WI38 (cell line): ENCODE results near the gene PLD1.
"Not testable (repeated sequence)": the region's sequence is repeated elsewhere in the genome, so short reads cannot be mapped to it uniquely, and the experiment has no call there.

ENCODE experiments used
- H3K4me3 ChIP-seq: 2 replicates; pipeline ENCODE4 v1.5.1; 2011; ENCODE audit warnings: low read depth, mild to moderate bottlenecking, control low read depth, low read length
- CTCF ChIP-seq: IDR thresholded peaks from 2 replicates; pipeline ENCODE4 v1.5.1; 2012; ENCODE audit warnings: low read depth, mild to moderate bottlenecking, control low read depth, low read length

PLD1 gene

GRCh38 chr3:171815973-171816595 lies 5.8 kb upstream of the PLD1 start:
- no peak overlapping the region for H3K4me3 ChIP-seq
- TF ChIP-seq CTCF = no peak

GRCh38 chr3:171814662-171815061 lies 4.4 kb upstream of the PLD1 start:
- not testable (repeated sequence) for H3K4me3 ChIP-seq

- no peak for TF ChIP-seq CTCF
- no peak overlapping the region for H3K4me3 ChIP-seq
Measured at GRCh38 chr3:171813897-171814460, 3.7 kb upstream of the PLD1 start.

- no peak for TF ChIP-seq CTCF
- H3K4me3 ChIP-seq = no peak overlapping the region
Measured at GRCh38 chr3:171813278-171813896, 3.1 kb upstream of the PLD1 start.

- TF ChIP-seq CTCF = no peak
- no peak overlapping the region for H3K4me3 ChIP-seq
Measured at GRCh38 chr3:171812811-171813210, 2.5 kb upstream of the PLD1 start.

- TF ChIP-seq CTCF = no peak
Measured at GRCh38 chr3:171811913-171812335, 1.6 kb upstream of the PLD1 start.

GRCh38 chr3:171811295-171811912 lies 1.1 kb upstream of the PLD1 start:
- H3K4me3 ChIP-seq = no peak overlapping the region; the same call in 1 of the 2 replicates
- TF ChIP-seq CTCF = no peak

More at GRCh38 chr3:171811913-171812335, 1.6 kb upstream of the PLD1 start:
- H3K4me3 ChIP-seq = no peak overlapping the region
